Putamen (tissue), 1 donor: ENCODE measurements around the gene TM9SF2.
"Not testable (repeated sequence)": the region's sequence is repeated elsewhere in the genome, so short reads cannot be mapped to it uniquely, and the experiment has no call there.

Experiments
- DNase-seq: peaks from one replicate; pipeline ENCODE4 v3.0.0-alpha.2; 2016; ENCODE audit warnings: low spot score

The TM9SF2 gene

GRCh38 chr13:99501184-99501847, at the start of gene TM9SF2:
Gene TM9SF2 (plus strand): TSS chr13:99501472. CDS start chr13:99501607, 135 bp downstream.
- DNase-seq, result peak; percentile 95

GRCh38 chr13:99454518-99455183, 46.6 kb upstream of the TM9SF2 start:
- DNase-seq, result no peak

- no peak for DNase-seq
Observed at GRCh38 chr13:99459099-99459850, 42.0 kb upstream of the TM9SF2 start.

- not testable (repeated sequence) for DNase-seq
Observed at GRCh38 chr13:99460802-99461201, 40.5 kb upstream of the TM9SF2 start.

GRCh38 chr13:99463646-99464397, 37.5 kb upstream of the TM9SF2 start:
- no peak for DNase-seq

GRCh38 chr13:99464441-99464949, 36.8 kb upstream of the TM9SF2 start:
- DNase-seq, result no peak

GRCh38 chr13:99465454-99465853, 35.8 kb upstream of the TM9SF2 start:
- no peak for DNase-seq

- DNase-seq, result no peak
Observed at GRCh38 chr13:99467764-99468163, 33.5 kb upstream of the TM9SF2 start.

- no peak for DNase-seq
Observed at GRCh38 chr13:99469041-99469440, 32.2 kb upstream of the TM9SF2 start.

GRCh38 chr13:99470027-99470426, 31.2 kb upstream of the TM9SF2 start:
- no peak for DNase-seq

GRCh38 chr13:99471221-99472121, 29.8 kb upstream of the TM9SF2 start:
- peak; percentile 25 for DNase-seq

- no peak for DNase-seq
Observed at GRCh38 chr13:99472122-99472440, 29.2 kb upstream of the TM9SF2 start.

- DNase-seq, result no peak
Observed at GRCh38 chr13:99473515-99473914, 27.8 kb upstream of the TM9SF2 start.

GRCh38 chr13:99476648-99477047, 24.6 kb upstream of the TM9SF2 start:
- no peak for DNase-seq

- no peak for DNase-seq
Observed at GRCh38 chr13:99477493-99477892, 23.8 kb upstream of the TM9SF2 start.

- DNase-seq, result no peak
Observed at GRCh38 chr13:99481366-99481765, 19.9 kb upstream of the TM9SF2 start.

GRCh38 chr13:99484473-99484872, 16.8 kb upstream of the TM9SF2 start:
- no peak for DNase-seq

- DNase-seq, result no peak
Observed at GRCh38 chr13:99486996-99487395, 14.3 kb upstream of the TM9SF2 start.

- no peak for DNase-seq
Observed at GRCh38 chr13:99489028-99489427, 12.2 kb upstream of the TM9SF2 start.

GRCh38 chr13:99491750-99492149, 9.5 kb upstream of the TM9SF2 start:
- not testable (repeated sequence) for DNase-seq
